Panc1 (cell line): ENCODE data around the gene ATF1. TPM values are rescaled to one million over a fixed set of nuclear protein-coding genes. Genes with fewer than 3 reads are reported as not detected.
A peak's percentile ranks its signal among the peaks of the same experiment; 100 is the strongest.

Experiments
- ATAC-seq: fragments of 200-7000 bp; cut with Tn5 transposase; 2 replicates; pipeline ENCODE4 v1.9.1; 2020; ENCODE audit warnings: mild to moderate bottlenecking, moderate library complexity
- BruUV-seq: library from RNA; stranded (reverse); fragments of 400-500 nt; replicated peaks from 2 replicates; lab custom pipeline; 2021; lab: Mats Ljungman, UMichigan
- CTCF ChIA-PET: fragments of 300-600 bp; sonication (Branson Sonifier 250); formaldehyde crosslinking; loops from one replicate; lab custom pipeline; 2022; ENCODE audit warnings: antibody characterized with exemption; lab: Charles Lee
- POLR2A ChIA-PET: fragments of 300-600 bp; sonication (Branson Sonifier 250); formaldehyde crosslinking; loops from one replicate; lab custom pipeline; 2022; ENCODE audit warnings: antibody characterized with exemption; lab: Charles Lee
- DNase-seq: peaks from one replicate; pipeline ENCODE4 v3.0.0-alpha.2; 2010; ENCODE audit warnings: low read depth, low spot score
- H3K27ac ChIP-seq: 2 replicates; pipeline ENCODE4 v1.5.1; 2011; ENCODE audit warnings: mild to moderate bottlenecking, low read length, inconsistent platforms
- H3K27me3 ChIP-seq: fragments of 200-500 bp; sonication (Bioruptor generic); 2 replicates; pipeline ENCODE4 v1.6.0; 2014; ENCODE audit warnings: low read length, inconsistent platforms; ENCODE audit not compliant: control insufficient read depth, insufficient read depth
- H3K36me3 ChIP-seq: fragments of 200-500 bp; sonication (Bioruptor generic); 2 replicates; pipeline ENCODE4 v1.5.1; 2014; ENCODE audit warnings: inconsistent platforms, mild to moderate bottlenecking, low read length, moderate library complexity; ENCODE audit not compliant: control insufficient read depth, insufficient read depth
- H3K4me1 ChIP-seq: 2 replicates; pipeline ENCODE4 v1.5.1; 2011; ENCODE audit warnings: inconsistent platforms, mild to moderate bottlenecking, low read length, moderate library complexity; ENCODE audit not compliant: control insufficient read depth, insufficient read depth
- H3K4me3 ChIP-seq, 2 experiments: 2 replicates each; pipeline ENCODE4 v1.5.1; 2011 to 2012; ENCODE audit warnings: low read depth in 2 of 2, low read length in 2 of 2, mild to moderate bottlenecking in 2 of 2, inconsistent platforms in 1 of 2, moderate library complexity in 1 of 2
- H3K9me3 ChIP-seq: fragments of 200-500 bp; sonication (Bioruptor generic); 2 replicates; pipeline ENCODE4 v1.5.1; 2014; ENCODE audit warnings: low read depth, mild to moderate bottlenecking, inconsistent platforms, low read length, moderate library complexity; ENCODE audit not compliant: control insufficient read depth, insufficient read depth
- CTCF ChIP-seq: fragments of 450-650 bp; IDR thresholded peaks from 2 replicates; pipeline ENCODE4 v1.5.1; 2017; ENCODE audit warnings: mild to moderate bottlenecking
- POLR2AphosphoS5 ChIP-seq: IDR thresholded peaks from 2 replicates; pipeline ENCODE4 v1.6.1; 2012; ENCODE audit warnings: mild to moderate bottlenecking, low read depth, low read length, moderate library complexity
- SIN3A ChIP-seq: IDR thresholded peaks from 2 replicates; pipeline ENCODE4 v1.6.1; 2012; ENCODE audit warnings: low read depth, mild to moderate bottlenecking, low read length, moderate library complexity, borderline replicate concordance; ENCODE audit not compliant: insufficient read depth
- TCF7L2 ChIP-seq: IDR thresholded peaks from 2 replicates; pipeline ENCODE4 v1.6.1; 2011; ENCODE audit warnings: mild to moderate bottlenecking, low read depth, low read length, inconsistent platforms
- in situ Hi-C: cut with HindIII; loops from 2 replicates; pipeline ENCODE4 v1.10.0; 2016; ENCODE audit warnings: low sequenced_read_pairs, low pct_unique_long_range_greater_than_20kb
- intact Hi-C: fragments of 100-400 bp; cut with micrococcal nuclease; formaldehyde crosslinking; loops from one replicate; pipeline ENCODE4 v1.10.0; 2022; ENCODE audit not compliant: unreplicated experiment
- total RNA-seq: library from RNA; stranded (reverse); gene quantifications from one replicate; pipeline ENCODE4 v1.2.1, GENCODE V29; 2021; ENCODE audit not compliant: unreplicated experiment
- TF ChIP-seq, protein P1 (sequence below), 2 experiments: IDR thresholded peaks; 2 replicates each; pipeline ENCODE4 v1.6.1; 2011 to 2012; ENCODE audit warnings: low read depth in 2 of 2, control low read depth in 1 of 2, low read length in 1 of 2, mild to moderate bottlenecking in 1 of 2, moderate library complexity in 1 of 2; ENCODE audit not compliant: insufficient read depth in 1 of 2

The ATF1 gene
- total RNA-seq, 1 experiment from 2014 or later, result 52.2 TPM

GRCh38 chr12:50751948-50752721 is 11.8 kb upstream of the ATF1 start:
- intact Hi-C loops, result no loop called here
- CTCF ChIA-PET, result no interaction called here
- no TSS peak for BruUV-seq
- no peaks in the 10 kb centered on the region for H3K36me3 ChIP-seq
- TF ChIP-seq SIN3A (no peak), TCF7L2 (no peak), POLR2AphosphoS5 (no peak), CTCF (no peak)
- TF ChIP-seq, protein P1, sequence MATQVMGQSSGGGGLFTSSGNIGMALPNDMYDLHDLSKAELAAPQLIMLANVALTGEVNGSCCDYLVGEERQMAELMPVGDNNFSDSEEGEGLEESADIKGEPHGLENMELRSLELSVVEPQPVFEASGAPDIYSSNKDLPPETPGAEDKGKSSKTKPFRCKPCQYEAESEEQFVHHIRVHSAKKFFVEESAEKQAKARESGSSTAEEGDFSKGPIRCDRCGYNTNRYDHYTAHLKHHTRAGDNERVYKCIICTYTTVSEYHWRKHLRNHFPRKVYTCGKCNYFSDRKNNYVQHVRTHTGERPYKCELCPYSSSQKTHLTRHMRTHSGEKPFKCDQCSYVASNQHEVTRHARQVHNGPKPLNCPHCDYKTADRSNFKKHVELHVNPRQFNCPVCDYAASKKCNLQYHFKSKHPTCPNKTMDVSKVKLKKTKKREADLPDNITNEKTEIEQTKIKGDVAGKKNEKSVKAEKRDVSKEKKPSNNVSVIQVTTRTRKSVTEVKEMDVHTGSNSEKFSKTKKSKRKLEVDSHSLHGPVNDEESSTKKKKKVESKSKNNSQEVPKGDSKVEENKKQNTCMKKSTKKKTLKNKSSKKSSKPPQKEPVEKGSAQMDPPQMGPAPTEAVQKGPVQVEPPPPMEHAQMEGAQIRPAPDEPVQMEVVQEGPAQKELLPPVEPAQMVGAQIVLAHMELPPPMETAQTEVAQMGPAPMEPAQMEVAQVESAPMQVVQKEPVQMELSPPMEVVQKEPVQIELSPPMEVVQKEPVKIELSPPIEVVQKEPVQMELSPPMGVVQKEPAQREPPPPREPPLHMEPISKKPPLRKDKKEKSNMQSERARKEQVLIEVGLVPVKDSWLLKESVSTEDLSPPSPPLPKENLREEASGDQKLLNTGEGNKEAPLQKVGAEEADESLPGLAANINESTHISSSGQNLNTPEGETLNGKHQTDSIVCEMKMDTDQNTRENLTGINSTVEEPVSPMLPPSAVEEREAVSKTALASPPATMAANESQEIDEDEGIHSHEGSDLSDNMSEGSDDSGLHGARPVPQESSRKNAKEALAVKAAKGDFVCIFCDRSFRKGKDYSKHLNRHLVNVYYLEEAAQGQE (IDR thresholded peaks at IDR 0.05; ENCODE audit: insufficient read depth in 1 of 2, low read depth in 2 of 2, low read length in 1 of 2), result no peak
- no peaks in the 10 kb centered on the region for H3K4me1 ChIP-seq
- no peak for DNase-seq
- no peaks in the 10 kb centered on the region for H3K9me3 ChIP-seq
- no peak overlapping the region for H3K4me3 ChIP-seq
- H3K27ac ChIP-seq, result no peak overlapping the region
- POLR2A ChIA-PET, result no interaction called here
- in situ Hi-C loops, result no loop called here
- no peak; the same call in 1 of the 2 replicates for ATAC-seq
- no peaks in the 10 kb centered on the region for H3K27me3 ChIP-seq

GRCh38 chr12:50753232-50753769 is 10.6 kb upstream of the ATF1 start:
- Histone ChIP-seq H3K27ac (no peak overlapping the region), H3K9me3 (no peaks in the 10 kb centered on the region), H3K4me1 (no peaks in the 10 kb centered on the region), H3K27me3 (no peaks in the 10 kb centered on the region), H3K4me3 (no peak overlapping the region), H3K36me3 (no peaks in the 10 kb centered on the region)
- ATAC-seq (0 out of 2 replicates have a peak, but pooled peaks have one; percentile 35), DNase-seq (no peak)
- CTCF ChIA-PET, result no interaction called here
- POLR2A ChIA-PET, result no interaction called here
- no peak for TF ChIP-seq POLR2AphosphoS5
- TF ChIP-seq, protein P1 (IDR thresholded peaks at IDR 0.05; ENCODE audit: insufficient read depth in 1 of 2, low read depth in 2 of 2, low read length in 1 of 2), result no peak
- TF ChIP-seq TCF7L2, result no peak
- no peak for TF ChIP-seq CTCF
- TF ChIP-seq SIN3A, result no peak
- no TSS peak for BruUV-seq
- intact Hi-C loops, result no loop called here
- in situ Hi-C loops, result no loop called here
